ENCODE data around the gene ABCB11.

The ABCB11 gene

DNA sequence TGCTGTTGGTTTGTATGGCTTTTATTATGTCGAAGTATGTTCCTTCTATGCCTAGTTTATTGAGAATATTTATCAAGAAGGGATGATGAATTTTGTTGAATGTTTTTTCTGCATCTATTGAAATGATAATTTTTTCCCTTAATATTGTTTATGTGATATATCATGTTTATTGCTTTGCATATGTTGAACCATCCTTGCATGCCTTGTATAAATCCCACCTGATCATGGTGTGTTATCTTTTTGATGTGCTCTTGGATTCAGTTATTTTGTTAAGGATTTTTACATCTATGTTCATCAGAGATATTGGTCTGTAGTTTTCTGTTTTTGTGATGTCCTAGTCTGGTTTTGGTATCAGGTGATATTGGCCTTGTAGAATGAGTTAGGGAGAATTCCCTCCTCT lies 79.3 kb downstream of the ABCB11 start:
- H3K27me3 ChIP-seq (ENCODE audit: insufficient read depth, poor library complexity, severe bottlenecking): no peaks in the 10 kb centered on the region
- no peaks in the 10 kb centered on the region for H3K4me1 ChIP-seq (ENCODE audit: insufficient read depth, poor library complexity, severe bottlenecking)
- ATAC-seq (ENCODE audit: low read depth) (no peak), DNase-seq (ENCODE audit: low spot score) (no peak)
- no peak overlapping the region for H3K4me3 ChIP-seq (ENCODE audit: severe bottlenecking)
- no peaks in the 10 kb centered on the region for H3K36me3 ChIP-seq (ENCODE audit: low read depth)
- no peak for TF ChIP-seq CTCF (IDR thresholded peaks at IDR 0.05; ENCODE audit: poor library complexity, severe bottlenecking)
- H3K9me3 ChIP-seq (ENCODE audit: severe bottlenecking): peaks cover 4% of the 10 kb centered on the region
- no peak overlapping the region for H3K27ac ChIP-seq (ENCODE audit: poor library complexity, severe bottlenecking)

- no peak overlapping the region for H3K4me3 ChIP-seq (ENCODE audit: severe bottlenecking)
- no peaks in the 10 kb centered on the region for H3K27me3 ChIP-seq (ENCODE audit: insufficient read depth, poor library complexity, severe bottlenecking)
- no peaks in the 10 kb centered on the region for H3K4me1 ChIP-seq (ENCODE audit: insufficient read depth, poor library complexity, severe bottlenecking)
- no peak overlapping the region for H3K27ac ChIP-seq (ENCODE audit: poor library complexity, severe bottlenecking)
- no peak for ATAC-seq (ENCODE audit: low read depth)
- H3K9me3 ChIP-seq (ENCODE audit: severe bottlenecking): peaks cover 4% of the 10 kb centered on the region
- no peaks in the 10 kb centered on the region for H3K36me3 ChIP-seq (ENCODE audit: low read depth)
- DNase-seq (ENCODE audit: low spot score): no peak
- TF ChIP-seq CTCF (IDR thresholded peaks at IDR 0.05; ENCODE audit: poor library complexity, severe bottlenecking): no peak
These were observed 81.8 kb downstream of the ABCB11 start for GRCh38 chr2:168949324-168949723.

DNA sequence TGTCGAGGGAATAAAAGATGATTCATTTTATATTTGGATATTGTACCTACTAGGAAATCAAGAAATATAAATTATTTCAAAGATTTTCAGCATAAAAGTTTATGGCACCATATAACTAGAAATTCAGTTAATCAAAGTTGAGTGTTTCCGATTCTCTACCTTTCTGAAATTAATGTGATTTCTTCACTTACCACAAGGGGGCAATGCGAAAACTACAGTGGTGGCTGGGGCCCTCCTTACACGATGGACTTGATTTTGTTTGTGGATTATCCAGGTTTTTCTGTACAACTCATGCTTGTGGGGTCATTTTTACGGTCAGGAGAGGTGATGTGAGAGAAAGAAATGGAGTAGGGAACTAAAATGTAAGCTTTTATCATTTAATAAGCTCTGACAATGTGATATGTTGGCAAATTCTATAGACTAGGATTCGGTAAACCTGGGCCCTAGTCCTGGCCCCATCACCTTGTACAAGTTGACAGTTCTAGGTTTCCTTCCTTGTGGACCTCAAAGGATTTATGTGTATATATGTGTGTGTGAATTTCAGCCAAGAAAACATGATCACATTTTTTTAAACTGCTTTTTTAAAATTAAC lies 82.4 kb downstream of the ABCB11 start:
- Histone ChIP-seq H3K9me3 (ENCODE audit: severe bottlenecking) (peaks cover 4% of the 10 kb centered on the region), H3K27ac (ENCODE audit: poor library complexity, severe bottlenecking) (no peak overlapping the region), H3K27me3 (ENCODE audit: insufficient read depth, poor library complexity, severe bottlenecking) (no peaks in the 10 kb centered on the region), H3K36me3 (ENCODE audit: low read depth) (no peaks in the 10 kb centered on the region), H3K4me1 (ENCODE audit: insufficient read depth, poor library complexity, severe bottlenecking) (no peaks in the 10 kb centered on the region), H3K4me3 (ENCODE audit: severe bottlenecking) (no peak overlapping the region)
- TF ChIP-seq CTCF (IDR thresholded peaks at IDR 0.05; ENCODE audit: poor library complexity, severe bottlenecking): peak; percentile 79
- DNase-seq (ENCODE audit: low spot score) (no peak), ATAC-seq (ENCODE audit: low read depth) (peak; percentile 44; the same call in 2 of the 3 replicates)

GRCh38 chr2:168945508-168945907 lies 85.6 kb downstream of the ABCB11 start:
- H3K27ac ChIP-seq (ENCODE audit: poor library complexity, severe bottlenecking): no peak overlapping the region
- no peaks in the 10 kb centered on the region for H3K27me3 ChIP-seq (ENCODE audit: insufficient read depth, poor library complexity, severe bottlenecking)
- H3K4me1 ChIP-seq (ENCODE audit: insufficient read depth, poor library complexity, severe bottlenecking): no peaks in the 10 kb centered on the region
- TF ChIP-seq CTCF (IDR thresholded peaks at IDR 0.05; ENCODE audit: poor library complexity, severe bottlenecking): no peak
- ATAC-seq (ENCODE audit: low read depth): no peak
- DNase-seq (ENCODE audit: low spot score): no peak
- no peaks in the 10 kb centered on the region for H3K9me3 ChIP-seq (ENCODE audit: severe bottlenecking)
- H3K36me3 ChIP-seq (ENCODE audit: low read depth): no peaks in the 10 kb centered on the region
- H3K4me3 ChIP-seq (ENCODE audit: severe bottlenecking): no peak overlapping the region

DNA sequence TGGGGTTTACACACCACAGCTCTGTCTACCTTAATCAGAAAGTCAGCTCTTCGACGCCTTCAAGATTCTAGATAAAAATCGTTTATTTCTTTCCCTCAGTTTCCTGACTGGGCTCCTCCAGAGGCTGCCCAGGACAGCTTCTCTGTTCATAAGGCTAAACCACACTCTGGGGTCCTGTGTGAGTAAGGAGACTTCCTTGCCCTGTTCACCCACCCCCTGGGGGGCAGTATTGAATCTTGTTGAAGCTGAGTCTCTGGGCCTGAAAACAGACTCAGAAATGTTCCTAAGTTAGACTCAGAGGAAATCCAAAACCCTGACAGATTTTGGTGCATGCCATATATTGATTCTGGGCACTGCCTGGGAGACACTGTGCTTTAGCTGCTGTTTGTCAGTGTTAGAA lies 87.1 kb downstream of the ABCB11 start:
- H3K27me3 ChIP-seq (ENCODE audit: insufficient read depth, poor library complexity, severe bottlenecking): no peaks in the 10 kb centered on the region
- H3K27ac ChIP-seq (ENCODE audit: poor library complexity, severe bottlenecking): no peak overlapping the region
- H3K36me3 ChIP-seq (ENCODE audit: low read depth): no peaks in the 10 kb centered on the region
- H3K4me3 ChIP-seq (ENCODE audit: severe bottlenecking): no peak overlapping the region
- TF ChIP-seq CTCF (IDR thresholded peaks at IDR 0.05; ENCODE audit: poor library complexity, severe bottlenecking): no peak
- no peaks in the 10 kb centered on the region for H3K4me1 ChIP-seq (ENCODE audit: insufficient read depth, poor library complexity, severe bottlenecking)
- no peak for ATAC-seq (ENCODE audit: low read depth)
- DNase-seq (ENCODE audit: low spot score): no peak
- no peaks in the 10 kb centered on the region for H3K9me3 ChIP-seq (ENCODE audit: severe bottlenecking)

Data from RWPE2 (cell line).